Right renal cortex interstitium (tissue), 3 donors: ENCODE results near the gene PGAM2. TPM values are rescaled to one million over a fixed set of nuclear protein-coding genes. Genes with fewer than 3 reads are reported as not detected.

Source experiments
- DNase-seq, 3 donors: peaks; one replicate each; pipeline ENCODE4 v3.0.0-alpha.2; 2013; ENCODE audit warnings: low read depth in 3 of 3, low spot score in 2 of 3
- polyA plus RNA-seq, 3 donors: library from polyadenylated mRNA; unstranded; fragments of 120-200 nt; gene quantifications; one replicate each; pipeline ENCODE4 v1.2.1, GENCODE V29; 2013; ENCODE audit not compliant: insufficient read length in 3 of 3

The PGAM2 gene
- polyA plus RNA-seq, 3 donors: 1.2 to 2.9 (median 1.5) TPM

DNA sequence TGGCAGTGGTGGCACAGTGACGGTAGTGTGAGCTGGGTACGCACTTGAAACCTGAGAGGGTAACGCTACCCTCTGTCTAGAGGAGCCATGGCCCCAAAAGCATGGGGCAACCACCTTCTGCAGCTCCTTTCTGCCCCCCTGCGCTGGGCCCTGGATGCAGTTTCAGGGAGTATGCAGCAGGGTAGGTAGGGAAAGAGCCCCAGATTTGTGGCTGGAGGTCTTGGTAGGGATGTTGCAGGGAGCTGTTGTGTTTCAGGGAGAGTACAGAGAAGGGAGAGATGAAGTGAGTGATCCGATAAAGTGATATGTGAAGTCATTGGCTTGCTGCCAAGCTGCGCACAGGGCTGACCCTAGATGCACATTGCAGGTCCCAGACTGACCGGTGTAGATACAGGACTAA, 2.7 kb upstream of the PGAM2 start:
- no peak for DNase-seq

DNA sequence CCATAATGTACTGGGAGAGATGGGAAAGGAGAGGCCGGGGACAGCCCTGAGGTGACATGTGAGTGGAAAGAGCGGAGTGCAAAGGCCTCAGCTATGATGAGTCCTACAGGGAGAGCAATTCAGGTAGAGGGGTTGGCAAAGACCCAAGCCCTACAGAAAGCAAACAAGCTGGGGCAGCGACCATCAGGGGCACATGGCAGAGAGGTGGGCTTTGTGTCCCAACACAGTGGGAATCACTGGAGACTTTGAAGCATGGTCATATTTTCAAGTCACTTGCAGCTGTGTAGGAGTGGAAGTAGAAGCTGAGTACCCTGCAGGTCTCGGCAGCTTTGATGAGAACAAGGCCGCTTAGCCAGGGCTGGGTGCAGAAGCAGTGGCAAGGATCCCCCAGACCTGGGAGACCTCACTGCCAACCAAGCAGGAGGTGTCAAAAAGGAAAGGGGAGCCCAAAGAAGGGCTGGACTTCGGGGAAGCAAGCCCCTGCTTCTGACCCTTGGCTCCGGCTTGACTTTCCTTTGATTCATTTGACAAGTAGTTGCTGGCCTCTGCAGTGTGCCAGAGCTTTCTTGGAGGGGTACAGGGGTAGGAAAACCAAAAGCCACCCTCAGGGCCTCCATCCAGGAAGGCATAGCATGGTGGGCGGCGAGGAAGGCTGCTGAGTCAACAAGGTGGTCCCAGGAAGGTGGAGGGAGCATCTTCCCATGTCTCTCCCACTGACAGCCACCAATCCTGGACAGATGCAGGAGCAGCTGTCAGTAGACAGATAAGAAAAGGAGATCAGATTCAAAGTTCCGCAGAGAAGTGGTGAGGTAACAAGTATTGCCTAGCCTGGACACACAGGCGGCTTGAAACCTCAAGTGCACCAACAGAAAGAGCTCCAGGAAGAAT, 1.9 kb upstream of the PGAM2 start:
- DNase-seq: no peak

GRCh38 chr7:44066494-44067063, 1.2 kb upstream of the PGAM2 start:
- no peak for DNase-seq

GRCh38 chr7:44066111-44066460, 719 bp upstream of the PGAM2 start:
- DNase-seq: no peak

DNA sequence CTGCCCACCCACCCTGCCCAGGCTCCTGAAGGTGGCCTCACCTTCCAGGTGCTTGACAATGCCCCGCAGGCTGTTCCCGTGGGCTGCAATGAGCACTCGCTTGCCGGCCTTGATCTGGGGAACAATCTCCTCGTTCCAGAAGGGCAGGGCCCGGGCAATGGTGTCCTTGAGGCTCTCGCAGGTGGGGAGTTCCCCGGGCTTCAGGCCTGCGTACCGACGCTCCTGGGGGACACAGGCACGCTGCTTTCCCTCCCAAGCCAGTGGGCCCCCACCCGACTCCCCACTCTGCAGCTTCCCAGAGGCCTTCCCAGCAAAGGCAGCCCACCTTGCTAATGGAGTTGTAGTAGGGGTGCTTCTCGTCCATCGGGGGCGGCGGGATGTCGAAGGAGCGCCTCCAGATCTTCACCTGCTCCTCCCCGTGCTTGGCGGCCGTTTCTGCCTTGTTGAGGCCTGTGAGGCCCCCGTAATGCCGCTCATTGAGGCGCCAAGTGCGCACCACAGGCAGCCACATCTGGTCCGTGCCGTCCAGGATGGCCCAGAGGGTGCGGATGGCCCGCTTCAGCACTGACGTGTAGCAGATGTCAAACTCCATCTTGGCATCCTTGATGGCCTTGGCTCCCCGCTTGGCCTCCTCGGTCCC, 456 bp downstream of the PGAM2 start:
- no peak for DNase-seq

DNA sequence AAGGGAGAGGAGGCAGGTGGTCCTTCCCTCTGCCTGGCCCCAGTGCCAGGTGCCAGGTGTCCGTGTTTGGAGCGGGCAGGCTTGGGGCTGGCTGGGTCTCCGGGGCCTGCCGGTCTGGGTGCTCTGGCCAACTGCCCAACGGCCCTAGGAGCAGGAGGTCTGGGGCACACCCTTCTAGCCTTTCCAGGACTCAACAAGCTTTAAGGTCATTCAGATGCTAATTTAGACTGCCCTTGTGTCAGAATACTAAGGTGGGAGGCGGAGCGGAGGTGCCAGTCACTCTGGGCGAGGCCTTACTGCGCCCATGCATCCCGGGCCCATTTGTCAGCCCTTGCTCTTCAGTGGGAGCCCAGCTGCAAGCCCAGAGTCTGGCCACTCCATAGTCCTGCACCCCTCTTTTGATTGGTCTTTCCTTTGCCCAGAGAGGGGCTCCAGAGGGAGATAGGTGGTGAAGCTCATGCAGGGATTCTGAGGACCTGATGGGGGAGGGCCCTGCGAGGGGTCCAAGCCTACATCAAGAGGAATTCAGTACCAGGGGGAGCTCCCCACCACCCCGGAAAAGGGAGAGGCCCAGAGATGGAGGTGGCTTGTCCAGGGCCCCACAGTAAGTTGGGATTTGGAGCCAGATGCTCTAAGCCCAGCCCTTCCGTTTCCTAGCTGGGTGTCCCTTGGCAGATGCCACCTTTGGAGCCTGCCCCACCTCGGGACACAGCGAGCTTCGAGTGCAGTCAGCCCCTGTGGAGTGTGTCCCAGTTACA, 1.3 kb downstream of the PGAM2 start:
- no peak for DNase-seq

DNA sequence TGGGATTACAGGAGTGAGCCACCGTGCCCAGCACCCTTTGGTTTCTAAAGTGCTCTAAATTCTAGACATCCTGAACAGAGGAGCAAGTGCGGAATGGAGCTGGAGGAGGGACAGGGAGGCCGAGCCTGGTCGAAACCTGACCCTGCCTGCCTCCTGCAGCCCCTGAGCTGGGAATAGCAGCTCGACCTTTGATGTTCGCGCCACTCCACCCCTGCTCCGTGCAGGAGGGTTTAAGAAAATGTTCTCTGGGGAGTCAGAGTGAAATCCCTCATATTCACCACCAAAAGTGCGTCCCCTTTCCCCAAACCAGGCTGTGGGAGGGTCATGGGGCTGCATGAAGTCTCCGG, 1.8 kb downstream of the PGAM2 start:
- DNase-seq: no peak

DNA sequence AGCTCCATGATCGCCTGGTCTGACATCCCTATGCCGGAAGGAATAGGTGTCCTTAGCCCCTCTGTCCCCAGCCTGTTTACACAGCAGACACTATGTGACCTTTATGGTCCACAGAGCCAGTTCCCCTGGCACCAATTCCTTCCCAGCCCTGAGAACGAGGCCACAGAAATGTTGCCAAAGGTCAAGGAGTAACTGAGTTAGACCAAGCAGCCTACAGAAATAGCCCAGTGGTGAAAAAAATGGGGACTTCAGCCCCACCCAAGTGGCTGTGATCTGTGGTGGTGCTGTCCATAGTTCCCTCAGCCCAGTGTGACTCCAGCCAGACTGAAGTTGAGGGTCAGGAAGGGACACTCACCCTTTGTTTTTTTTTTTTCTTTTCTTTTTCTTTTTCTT, 2.5 kb downstream of the PGAM2 start:
- DNase-seq: no peak

GRCh38 chr7:44062180-44062902, 3.0 kb downstream of the PGAM2 start:
- DNase-seq: no peak

DNA sequence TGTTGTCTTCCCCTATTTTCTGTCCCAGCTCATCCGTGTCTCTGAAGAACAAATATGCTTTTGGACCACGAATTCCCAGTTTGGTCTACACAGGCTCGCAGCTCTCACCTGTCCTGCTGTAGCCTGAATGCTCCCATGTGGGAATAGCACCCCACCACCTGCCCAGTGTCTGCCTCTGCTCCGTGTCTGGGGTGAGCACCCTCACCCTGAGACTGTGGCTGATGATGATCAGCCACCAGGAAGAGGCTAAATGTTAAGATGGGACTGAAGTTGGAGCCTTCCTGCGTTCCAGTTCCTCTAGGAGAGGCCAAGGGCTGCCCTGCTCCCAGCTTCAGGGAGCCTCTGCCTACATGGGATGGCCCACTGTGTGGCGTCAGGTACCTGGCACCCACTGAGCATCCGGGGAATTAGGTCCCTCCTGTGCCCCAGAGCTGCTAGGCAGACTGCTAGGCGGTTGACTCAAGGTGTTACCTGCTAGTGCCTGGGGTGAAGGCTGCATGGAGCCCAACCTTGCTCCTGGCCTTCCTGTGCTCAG, 3.7 kb downstream of the PGAM2 start:
- no peak for DNase-seq

GRCh38 chr7:44060948-44061644, 4.3 kb downstream of the PGAM2 start:
- DNase-seq: no peak

DNA sequence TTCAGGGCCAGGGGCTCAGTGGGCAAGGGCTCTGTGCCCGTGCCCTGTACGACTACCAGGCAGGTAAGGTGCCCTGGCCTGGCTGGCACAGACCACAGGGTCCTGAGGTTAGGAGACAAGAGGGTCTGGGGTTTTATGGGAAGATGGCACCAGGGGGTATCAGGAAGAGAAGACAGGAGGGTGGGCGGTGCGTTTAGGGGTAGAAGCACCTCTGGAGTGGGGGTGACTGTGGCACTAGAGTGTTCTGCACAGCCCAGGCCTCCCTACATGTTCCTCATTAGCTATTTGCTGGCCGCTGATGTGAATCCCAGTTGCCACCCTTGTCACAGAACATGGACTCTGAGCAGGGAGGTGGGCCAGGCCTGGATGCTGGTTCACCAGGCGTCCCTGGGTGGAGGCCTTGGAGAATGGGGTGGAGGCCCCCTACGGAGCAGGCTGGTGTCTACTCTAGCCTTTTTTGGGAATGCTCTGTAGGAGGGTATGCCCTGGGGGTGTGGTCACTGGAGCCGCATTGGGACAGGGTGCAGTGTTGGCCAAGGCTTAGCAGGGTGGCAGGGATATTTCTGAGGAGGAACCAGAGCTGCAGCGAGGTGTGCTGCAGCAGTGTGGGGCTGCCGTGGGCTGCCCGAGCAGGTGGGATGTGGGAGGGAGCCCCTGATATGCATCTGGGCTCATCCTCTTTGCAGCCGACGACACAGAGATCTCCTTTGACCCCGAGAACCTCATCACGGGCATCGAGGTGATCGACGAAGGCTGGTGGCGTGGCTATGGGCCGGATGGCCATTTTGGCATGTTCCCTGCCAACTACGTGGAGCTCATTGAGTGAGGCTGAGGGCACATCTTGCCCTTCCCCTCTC, 5.0 kb downstream of the PGAM2 start:
- no peak for DNase-seq

DNA sequence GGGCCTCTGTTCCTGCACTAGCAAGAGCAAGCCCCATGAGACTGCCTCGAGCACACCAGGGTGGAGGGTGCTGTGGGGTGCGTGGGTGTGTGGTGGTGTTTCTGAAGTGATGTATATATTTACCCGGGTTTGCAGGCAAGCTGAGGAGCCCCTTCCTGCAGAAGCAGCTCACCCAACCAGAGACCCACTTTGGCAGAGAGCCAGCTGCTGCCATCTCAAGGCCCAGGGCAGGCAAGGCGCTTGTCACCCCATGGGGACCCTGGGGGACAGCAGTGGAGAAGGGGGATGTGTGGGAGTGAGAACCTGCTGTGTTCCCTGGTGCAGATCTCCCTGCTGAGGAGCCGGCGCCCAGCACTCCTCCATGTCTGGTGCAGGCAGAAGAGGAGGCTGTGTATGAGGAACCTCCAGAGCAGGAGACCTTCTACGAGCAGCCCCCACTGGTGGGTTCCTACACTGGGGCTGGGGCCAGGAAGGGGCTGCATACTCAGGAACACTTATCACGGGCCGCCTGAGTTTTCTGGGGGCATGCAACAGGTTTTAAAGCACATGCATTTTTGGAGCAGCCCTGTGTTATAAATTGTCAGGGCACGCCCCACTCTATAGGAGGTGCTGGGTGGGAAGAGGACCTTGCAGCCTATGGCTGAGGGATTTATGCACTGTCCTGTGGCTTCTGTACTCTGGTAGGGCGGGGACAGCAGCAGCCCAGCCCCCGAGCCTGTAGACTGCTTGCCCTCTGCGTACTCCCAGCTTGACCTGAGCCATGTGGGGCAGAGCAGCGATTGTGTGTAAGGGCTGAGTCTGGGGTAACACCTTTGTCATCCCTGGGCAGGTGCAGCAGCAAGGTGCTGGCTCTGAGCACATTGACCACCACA, 5.9 kb downstream of the PGAM2 start:
- DNase-seq: no peak

DNA sequence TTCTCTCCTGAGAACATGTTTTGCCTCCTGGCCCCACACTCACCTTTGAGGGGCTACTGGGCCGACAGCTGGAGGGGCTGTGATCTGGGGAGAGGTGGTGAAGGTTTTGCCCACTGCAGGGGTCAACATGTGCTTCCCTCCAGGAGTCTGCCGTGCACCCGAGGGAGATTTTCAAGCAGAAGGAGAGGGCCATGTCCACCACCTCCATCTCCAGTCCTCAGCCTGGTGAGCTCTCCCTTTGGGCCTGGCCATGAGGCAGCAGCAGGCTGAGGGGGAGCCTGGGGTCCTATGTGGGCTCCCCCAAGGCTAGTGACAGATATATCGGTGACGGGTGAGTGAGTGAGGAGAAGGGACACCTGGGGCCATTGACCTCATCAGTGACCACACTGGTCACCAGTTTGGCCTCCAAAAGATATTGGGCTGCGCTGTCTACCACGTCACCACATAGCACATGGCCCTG, 6.6 kb downstream of the PGAM2 start:
- DNase-seq: no peak

DNA sequence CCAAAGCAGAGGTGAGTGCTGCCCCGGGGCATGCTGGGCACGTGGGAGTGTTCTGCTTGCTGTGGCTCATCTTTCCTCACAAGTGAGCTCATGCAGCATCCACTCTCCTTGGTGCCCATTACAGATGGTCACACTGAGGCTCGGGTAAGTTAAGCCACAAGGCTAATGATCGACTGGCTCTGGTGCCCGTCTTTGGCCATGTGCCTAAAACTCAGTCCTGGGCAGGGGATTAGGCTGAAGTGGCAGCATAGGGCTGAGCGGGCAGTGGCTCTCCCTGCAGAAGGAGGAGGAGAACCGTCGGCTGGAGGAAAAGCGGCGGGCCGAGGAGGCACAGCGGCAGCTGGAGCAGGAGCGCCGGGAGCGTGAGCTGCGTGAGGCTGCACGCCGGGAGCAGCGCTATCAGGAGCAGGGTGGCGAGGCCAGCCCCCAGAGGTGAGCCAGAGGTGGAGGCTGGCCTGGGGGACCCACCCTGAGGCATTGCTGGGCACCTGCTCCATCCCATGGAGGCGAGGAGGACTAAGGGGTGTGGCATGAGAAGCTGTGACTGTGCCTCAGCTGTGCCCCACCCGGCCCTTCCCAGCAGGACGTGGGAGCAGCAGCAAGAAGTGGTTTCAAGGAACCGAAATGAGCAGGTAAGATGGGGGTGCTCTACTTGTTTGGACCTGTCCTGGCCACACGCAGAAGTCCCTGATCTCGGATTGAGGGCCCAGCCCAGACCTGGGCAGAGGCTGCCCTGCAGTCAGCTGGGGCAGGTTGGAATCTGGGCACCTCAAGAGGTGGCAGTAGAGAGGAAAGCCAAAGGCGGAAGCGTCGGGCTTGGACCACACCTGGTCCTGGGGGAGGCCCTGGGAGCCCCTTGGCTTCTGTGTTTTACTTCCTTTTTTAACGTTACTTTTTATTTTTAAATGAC, 7.3 kb downstream of the PGAM2 start:
- no peak for DNase-seq

- no peak for DNase-seq
Observed at GRCh38 chr7:44057181-44057848, 8.1 kb downstream of the PGAM2 start.
